IMR-90 (cell line): ENCODE results near the gene ZNF627. TPM values are rescaled to one million over a fixed set of nuclear protein-coding genes. Genes with fewer than 3 reads are reported as not detected.
A peak's percentile ranks its signal among the peaks of the same experiment; 100 is the strongest.

Experiments
- ATAC-seq: fragments of 200-7000 bp; cut with Tn5 transposase; 2 replicates; pipeline ENCODE4 v1.9.1; 2020; ENCODE audit warnings: low read depth, mild to moderate bottlenecking, moderate library complexity
- BruUV-seq: library from RNA; stranded (reverse); fragments of 400-500 nt; replicated peaks from 2 replicates; lab custom pipeline; 2021; lab: Mats Ljungman, UMichigan
- CTCF ChIA-PET: fragments of 300-600 bp; formaldehyde crosslinking; extraction: SDS; loops from one replicate; lab custom pipeline; 2021; ENCODE audit warnings: antibody characterized with exemption; lab: Yijun Ruan, JAX
- POLR2A ChIA-PET: fragments of 300-600 bp; sonication (Branson Sonifier 250); formaldehyde crosslinking; loops from one replicate; lab custom pipeline; 2022; ENCODE audit warnings: antibody characterized with exemption; ENCODE audit not compliant: unreplicated experiment; lab: Charles Lee
- DNase-seq: peaks from one replicate; pipeline ENCODE4 v3.0.0; 2013
- H2AFZ ChIP-seq: replicated peaks from 2 replicates; pipeline ENCODE3; 2013; ENCODE audit warnings: low read length, mild to moderate bottlenecking; ENCODE audit not compliant: poor library complexity
- H2AK5ac ChIP-seq: 2 replicates; pipeline ENCODE4 v1.6.1; 2013; ENCODE audit warnings: low read depth, low read length, inconsistent platforms
- H2AK9ac ChIP-seq: replicated peaks from 2 replicates; pipeline ENCODE3; 2013; ENCODE audit warnings: mild to moderate bottlenecking, low read depth, low read length, moderate library complexity; ENCODE audit not compliant: poor library complexity
- H2BK120ac ChIP-seq: 2 replicates; pipeline ENCODE4 v1.6.1; 2013; ENCODE audit warnings: low read depth, low read length, inconsistent platforms
- H2BK15ac ChIP-seq: 3 replicates; pipeline ENCODE4 v1.6.1; 2013; ENCODE audit warnings: low read depth, low read length, inconsistent platforms
- H2BK20ac ChIP-seq: 2 replicates; pipeline ENCODE4 v1.6.1; 2013; ENCODE audit warnings: low read depth, mild to moderate bottlenecking, inconsistent platforms, low read length, moderate library complexity
- H2BK5ac ChIP-seq: 2 replicates; pipeline ENCODE4 v1.6.1; 2013; ENCODE audit warnings: mild to moderate bottlenecking, low read depth, low read length, inconsistent platforms; ENCODE audit not compliant: poor library complexity, severe bottlenecking
- H3K14ac ChIP-seq: replicated peaks from 2 replicates; pipeline ENCODE4 v1.6.1; 2013; ENCODE audit warnings: low read depth, low read length, inconsistent platforms
- H3K18ac ChIP-seq: 2 replicates; pipeline ENCODE4 v1.6.1; 2013; ENCODE audit warnings: low read depth, low read length, control low read depth
- H3K23ac ChIP-seq: 2 replicates; pipeline ENCODE4 v1.6.1; 2013; ENCODE audit warnings: low read depth, low read length, inconsistent platforms
- H3K27ac ChIP-seq: 2 replicates; pipeline ENCODE4 v1.5.1; 2013; ENCODE audit warnings: mild to moderate bottlenecking, control low read depth, low read length; ENCODE audit not compliant: insufficient read depth
- H3K27me3 ChIP-seq: 2 replicates; pipeline ENCODE4 v1.6.1; 2013; ENCODE audit warnings: low read length; ENCODE audit not compliant: control insufficient read depth, insufficient read depth
- H3K36me3 ChIP-seq: 2 replicates; pipeline ENCODE4 v1.6.1; 2013; ENCODE audit warnings: low read length, mixed read lengths; ENCODE audit not compliant: control insufficient read depth, insufficient read depth
- H3K4ac ChIP-seq: 2 replicates; pipeline ENCODE4 v1.6.1; 2013; ENCODE audit warnings: low read depth, low read length, inconsistent platforms
- H3K4me1 ChIP-seq: 2 replicates; pipeline ENCODE4 v1.6.1; 2013; ENCODE audit warnings: low read length, mixed read lengths; ENCODE audit not compliant: control insufficient read depth, insufficient read depth
- H3K4me2 ChIP-seq: 2 replicates; pipeline ENCODE4 v1.6.1; 2013; ENCODE audit warnings: low read depth, mild to moderate bottlenecking, control low read depth, low read length, moderate library complexity
- H3K4me3 ChIP-seq: 2 replicates; pipeline ENCODE4 v1.5.1; 2013; ENCODE audit warnings: low read depth, mild to moderate bottlenecking, control low read depth, low read length, moderate library complexity; ENCODE audit not compliant: insufficient read depth
- H3K56ac ChIP-seq: 2 replicates; pipeline ENCODE4 v1.6.1; 2013; ENCODE audit warnings: low read length, inconsistent platforms; ENCODE audit not compliant: insufficient read depth; ENCODE audit errors: extremely low read depth
- H3K79me1 ChIP-seq, 2 experiments: 2 replicates each; pipeline ENCODE4 v1.6.1; 2013; ENCODE audit warnings: low read length in 2 of 2, inconsistent platforms in 1 of 2, low read depth in 1 of 2
- H3K9ac ChIP-seq: 2 replicates; pipeline ENCODE4 v1.6.1; 2013; ENCODE audit warnings: low read depth, low read length, control low read depth
- H3K9me1 ChIP-seq: 2 replicates; pipeline ENCODE4 v1.6.1; 2013; ENCODE audit warnings: low read length, inconsistent platforms; ENCODE audit not compliant: insufficient read depth
- H3K9me3 ChIP-seq: 2 replicates; pipeline ENCODE4 v1.6.1; 2013; ENCODE audit warnings: low read length; ENCODE audit not compliant: control insufficient read depth, insufficient read depth
- H4K20me1 ChIP-seq: 2 replicates; pipeline ENCODE4 v1.6.1; 2013; ENCODE audit warnings: low read length, inconsistent platforms; ENCODE audit not compliant: insufficient read depth
- H4K5ac ChIP-seq: 2 replicates; pipeline ENCODE4 v1.6.1; 2013; ENCODE audit warnings: mild to moderate bottlenecking, low read depth, low read length, control low read depth
- H4K8ac ChIP-seq, 2 experiments: 2 replicates each; pipeline ENCODE4 v1.6.1; 2013; ENCODE audit warnings: low read depth in 2 of 2, low read length in 2 of 2, control low read depth in 1 of 2, inconsistent platforms in 1 of 2
- H4K91ac ChIP-seq: 2 replicates; pipeline ENCODE4 v1.6.1; 2013; ENCODE audit warnings: low read depth, low read length, inconsistent platforms; ENCODE audit not compliant: insufficient read depth
- BHLHE40 ChIP-seq: fragments of 150-350 bp; IDR thresholded peaks from 2 replicates; pipeline ENCODE4 v1.6.1; 2016; ENCODE audit warnings: mild to moderate bottlenecking, low read depth, low read length
- CEBPB ChIP-seq: IDR thresholded peaks from 2 replicates; pipeline ENCODE4 v1.6.1; 2012; ENCODE audit warnings: low read depth, low read length, improper control_type of control experiment
- CHD1 ChIP-seq: IDR thresholded peaks from 2 replicates; pipeline ENCODE4 v1.6.1; 2012; ENCODE audit warnings: low read depth, low read length, improper control_type of control experiment
- POLR2A ChIP-seq: IDR thresholded peaks from 2 replicates; pipeline ENCODE4 v1.6.1; 2012; ENCODE audit warnings: mild to moderate bottlenecking, low read depth, low read length
- RCOR1 ChIP-seq: IDR thresholded peaks from 2 replicates; pipeline ENCODE4 v1.6.1; 2012; ENCODE audit warnings: mild to moderate bottlenecking, low read length, improper control_type of control experiment; ENCODE audit not compliant: insufficient replicate concordance
- WGBS, 2 experiments: methylation state at CpG; one replicate each; pipeline versions ENCODE4 v1.1.5 to v1.1.7; 2013; ENCODE audit warnings: missing lambda C conversion rate in 2 of 2; ENCODE audit not compliant: insufficient read length in 1 of 2; ENCODE audit errors: extremely low coverage in 2 of 2; 5-methylcytosine and 5-hydroxymethylcytosine counted together
- dilution Hi-C: fragments of 300-500 bp; cut with HindIII; formaldehyde crosslinking; loops from one replicate; pipeline ENCODE4 v1.14.3; 2018; ENCODE audit warnings: low sequenced_read_pairs; ENCODE audit not compliant: unreplicated experiment
- in situ Hi-C: fragments of 300-500 bp; cut with MboI; formaldehyde crosslinking; loops from 3 replicates; pipeline ENCODE4 v1.14.3; 2019; ENCODE audit warnings: low sequenced_read_pairs, inconsistent platforms, mixed read lengths
- intact Hi-C: fragments of 100-400 bp; cut with micrococcal nuclease; formaldehyde crosslinking; loops from 2 replicates; pipeline ENCODE4 v1.10.0; 2022
- polyA plus RNA-seq, 3 experiments: library from polyadenylated mRNA; depleted of rRNA; stranded (reverse); fragments of >200 nt; gene quantifications; 2 replicates each; pipeline ENCODE4 v1.2.3, GENCODE V29; 2012; ENCODE audit warnings: low replicate concordance in 1 of 3
- total RNA-seq: library from RNA; depleted of rRNA; stranded (reverse); fragments of >200 nt; gene quantifications from 2 replicates; pipeline ENCODE4 v1.2.3, GENCODE V29; 2012
- TF ChIP-seq, protein P1 (sequence below): fragments of 150-350 bp; IDR thresholded peaks from 2 replicates; pipeline ENCODE4 v1.6.1; 2016; ENCODE audit warnings: low read depth, mild to moderate bottlenecking, low read length, moderate library complexity, borderline replicate concordance

ZNF627 gene
- total and polyA plus RNA-seq, 2 of the 4 experiments (the other 2 are of a cell fraction) = 6.3 to 34.4 TPM

DNA sequence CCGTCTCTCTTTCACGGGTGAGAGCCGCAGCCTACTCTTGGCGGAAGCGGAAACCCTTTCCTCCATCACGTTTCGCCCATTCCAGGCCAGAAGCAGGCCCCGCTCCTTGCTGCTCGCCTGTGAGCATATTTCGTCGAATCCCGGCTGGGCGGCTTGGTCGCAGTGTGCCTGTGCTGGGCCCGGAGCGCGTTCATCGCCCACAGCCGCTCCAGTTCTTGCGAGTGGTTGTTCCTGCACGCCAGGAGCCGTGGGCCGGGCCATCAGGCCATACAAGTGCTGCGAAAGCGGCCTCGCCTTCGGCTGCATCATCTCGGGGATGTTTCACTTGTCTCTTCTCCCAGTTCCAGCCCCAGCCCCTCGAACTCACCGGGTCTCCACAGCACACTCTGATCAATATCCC, 65.0 kb downstream of the ZNF627 start:
- Histone ChIP-seq H2BK20ac (no peak overlapping the region), H3K4me3 (no peak overlapping the region), H4K91ac (no peak overlapping the region), H4K8ac (no peak overlapping the region), H3K18ac (no peak overlapping the region), H3K27ac (no peak overlapping the region), H3K36me3 (no peaks in the 10 kb centered on the region), H3K14ac (no peak overlapping the region), H3K9ac (no peak overlapping the region), H4K20me1 (no peaks in the 10 kb centered on the region), H2AK5ac (no peak overlapping the region), H2BK15ac (no peak overlapping the region), H3K56ac (no peak overlapping the region), H2AFZ (no peak overlapping the region), H2BK5ac (no peak overlapping the region), H2AK9ac (peak overlapping the region; percentile 16), H3K9me3 (no peaks in the 10 kb centered on the region), H3K79me1 (no peaks in the 10 kb centered on the region), H3K4ac (no peak overlapping the region), H4K5ac (no peak overlapping the region), H2BK120ac (no peak overlapping the region), H3K4me1 (no peaks in the 10 kb centered on the region), H3K9me1 (no peaks in the 10 kb centered on the region), H3K27me3 (no peaks in the 10 kb centered on the region), H3K23ac (no peak overlapping the region), H3K4me2 (no peak overlapping the region)
- in situ Hi-C loops (no loop called here), intact Hi-C loops (no loop called here), dilution Hi-C loops (no loop called here)
- ChIA-PET CTCF (no interaction called here), POLR2A (no interaction called here)
- TF ChIP-seq, protein P1, sequence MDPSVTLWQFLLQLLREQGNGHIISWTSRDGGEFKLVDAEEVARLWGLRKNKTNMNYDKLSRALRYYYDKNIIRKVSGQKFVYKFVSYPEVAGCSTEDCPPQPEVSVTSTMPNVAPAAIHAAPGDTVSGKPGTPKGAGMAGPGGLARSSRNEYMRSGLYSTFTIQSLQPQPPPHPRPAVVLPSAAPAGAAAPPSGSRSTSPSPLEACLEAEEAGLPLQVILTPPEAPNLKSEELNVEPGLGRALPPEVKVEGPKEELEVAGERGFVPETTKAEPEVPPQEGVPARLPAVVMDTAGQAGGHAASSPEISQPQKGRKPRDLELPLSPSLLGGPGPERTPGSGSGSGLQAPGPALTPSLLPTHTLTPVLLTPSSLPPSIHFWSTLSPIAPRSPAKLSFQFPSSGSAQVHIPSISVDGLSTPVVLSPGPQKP = no peak
- TF ChIP-seq BHLHE40 (no peak), CHD1 (no peak), RCOR1 (no peak), POLR2A (no peak), CEBPB (no peak)
- 95% methylated on average over 15 of the region's 30 CpGs; no CpG with 5 or more reads in 1 of the 2 experiments for WGBS, 2 experiments
- DNase-seq (no peak), ATAC-seq (no peak)
- no TSS peak for BruUV-seq
